ENCODE results near the gene MBD5. TPM values are rescaled to one million over a fixed set of nuclear protein-coding genes. Genes with fewer than 3 reads are reported as not detected.

Gene MBD5
- polyA plus RNA-seq, 3 donors = 54.2 to 57.0 (median 56.7) TPM

- DNase-seq (ENCODE audit: low read depth in 3 of 3, low spot score in 2 of 3) = no peak
These were observed 181.3 kb downstream of the MBD5 start for GRCh38 chr2:148202237-148202636.

GRCh38 chr2:148207111-148207510, 186.2 kb downstream of the MBD5 start:
- DNase-seq (ENCODE audit: low read depth in 3 of 3, low spot score in 2 of 3) = no peak

GRCh38 chr2:148209603-148210002, 188.7 kb downstream of the MBD5 start:
- no peak for DNase-seq (ENCODE audit: low read depth in 3 of 3, low spot score in 2 of 3)

GRCh38 chr2:148218326-148219075, 197.6 kb downstream of the MBD5 start:
- DNase-seq (ENCODE audit: low read depth in 3 of 3, low spot score in 2 of 3) = no peak

GRCh38 chr2:148221166-148221565, 200.3 kb downstream of the MBD5 start:
- no peak for DNase-seq (ENCODE audit: low read depth in 3 of 3, low spot score in 2 of 3)

- DNase-seq (ENCODE audit: low read depth in 3 of 3, low spot score in 2 of 3) = no peak
These were observed 201.0 kb downstream of the MBD5 start for GRCh38 chr2:148221926-148222325.

GRCh38 chr2:148231858-148232257, 211.0 kb downstream of the MBD5 start:
- no peak for DNase-seq (ENCODE audit: low read depth in 3 of 3, low spot score in 2 of 3)

- no peak for DNase-seq (ENCODE audit: low read depth in 3 of 3, low spot score in 2 of 3)
These were observed 213.3 kb downstream of the MBD5 start for GRCh38 chr2:148234143-148234542.

- no peak for DNase-seq (ENCODE audit: low read depth in 3 of 3, low spot score in 2 of 3)
These were observed 217.0 kb downstream of the MBD5 start for GRCh38 chr2:148237911-148238310.

GRCh38 chr2:148238561-148238960, 217.7 kb downstream of the MBD5 start:
- DNase-seq (ENCODE audit: low read depth in 3 of 3, low spot score in 2 of 3) = no peak

- no peak for DNase-seq (ENCODE audit: low read depth in 3 of 3, low spot score in 2 of 3)
These were observed 219.9 kb downstream of the MBD5 start for GRCh38 chr2:148240838-148241237.

GRCh38 chr2:148244593-148245292, 223.9 kb downstream of the MBD5 start:
- DNase-seq (ENCODE audit: low read depth in 3 of 3, low spot score in 2 of 3) = no peak

- no peak for DNase-seq (ENCODE audit: low read depth in 3 of 3, low spot score in 2 of 3)
These were observed 231.1 kb downstream of the MBD5 start for GRCh38 chr2:148251993-148252392.

- no peak for DNase-seq (ENCODE audit: low read depth in 3 of 3, low spot score in 2 of 3)
These were observed 231.8 kb downstream of the MBD5 start for GRCh38 chr2:148252646-148253045.

- DNase-seq (ENCODE audit: low read depth in 3 of 3, low spot score in 2 of 3) = no peak
These were observed 232.8 kb downstream of the MBD5 start for GRCh38 chr2:148253685-148254084.

GRCh38 chr2:148255929-148256328, 235.0 kb downstream of the MBD5 start:
- DNase-seq (ENCODE audit: low read depth in 3 of 3, low spot score in 2 of 3) = no peak

GRCh38 chr2:148257276-148257675, 236.4 kb downstream of the MBD5 start:
- no peak for DNase-seq (ENCODE audit: low read depth in 3 of 3, low spot score in 2 of 3)

- no peak for DNase-seq (ENCODE audit: low read depth in 3 of 3, low spot score in 2 of 3)
These were observed 237.2 kb downstream of the MBD5 start for GRCh38 chr2:148258124-148258523.

GRCh38 chr2:148259674-148260073, 238.8 kb downstream of the MBD5 start:
- DNase-seq (ENCODE audit: low read depth in 3 of 3, low spot score in 2 of 3) = no peak

- DNase-seq (ENCODE audit: low read depth in 3 of 3, low spot score in 2 of 3) = no peak
These were observed 243.0 kb downstream of the MBD5 start for GRCh38 chr2:148263890-148264289.

GRCh38 chr2:148273158-148273691, 252.3 kb downstream of the MBD5 start:
- peak in 1 of 3 donors; percentile 23 for DNase-seq (ENCODE audit: low read depth in 3 of 3, low spot score in 2 of 3)

- DNase-seq (ENCODE audit: low read depth in 3 of 3, low spot score in 2 of 3) = no peak
These were observed 258.3 kb downstream of the MBD5 start for GRCh38 chr2:148279216-148279615.

Data from right renal cortex interstitium (tissue), 3 donors.